ENCODE data around the gene RBP3. TPM values are rescaled to one million over a fixed set of nuclear protein-coding genes. Genes with fewer than 3 reads are reported as not detected.

Gene RBP3
- total RNA-seq, result not detected
- long read RNA-seq, result 0 reads

- no peak for DNase-seq (ENCODE audit: missing footprints)
- no peak for ATAC-seq
- intact Hi-C loops (cut with DNase I), result no loop called here
These were observed at the start of gene RBP3 for GRCh38 chr10:47348138-47348651. Gene RBP3, plus strand, starts transcription at chr10:47348363. Its CDS starts 122 bp downstream, at chr10:47348485.

- intact Hi-C loops (cut with DNase I), result no loop called here
- DNase-seq (ENCODE audit: missing footprints), result no peak
- ATAC-seq, result peak; percentile 30
These were observed 49.4 kb upstream of the RBP3 start for GRCh38 chr10:47298715-47299114.

GRCh38 chr10:47299611-47300428 lies 48.3 kb upstream of the RBP3 start, which contains the start of gene GDF10:
Gene GDF10, plus strand, starts transcription at chr10:47300197. Its CDS starts 455 bp downstream, at chr10:47300652.
- intact Hi-C loops (cut with DNase I), result loop anchor here (10.0 kb wide), 1 partner anchor 135 kb away; no protein-coding TSS in a partner anchor
- DNase-seq (ENCODE audit: missing footprints) (no peak), ATAC-seq (peak; percentile 16)

GRCh38 chr10:47300429-47300931 lies 47.7 kb upstream of the RBP3 start:
- ATAC-seq, result peak; percentile 7
- intact Hi-C loops (cut with DNase I), result loop anchor here (10.0 kb wide), 1 partner anchor 136 kb away; no protein-coding TSS in a partner anchor
- DNase-seq (ENCODE audit: missing footprints), result no peak

GRCh38 chr10:47301833-47302232 lies 46.3 kb upstream of the RBP3 start:
- ATAC-seq (no peak), DNase-seq (ENCODE audit: missing footprints) (no peak)
- intact Hi-C loops (cut with DNase I), result loop anchor here (10.0 kb wide), 1 partner anchor 137 kb away; no protein-coding TSS in a partner anchor

- intact Hi-C loops (cut with DNase I), result loop anchor here (10.0 kb wide), 1 partner anchor 138 kb away; no protein-coding TSS in a partner anchor
- ATAC-seq, result no peak
- DNase-seq (ENCODE audit: missing footprints), result no peak
These were observed 45.1 kb upstream of the RBP3 start for GRCh38 chr10:47303105-47303504.

GRCh38 chr10:47303866-47304265 lies 44.3 kb upstream of the RBP3 start:
- no peak for ATAC-seq
- intact Hi-C loops (cut with DNase I), result loop anchor here (10.0 kb wide), 1 partner anchor 139 kb away; no protein-coding TSS in a partner anchor
- no peak for DNase-seq (ENCODE audit: missing footprints)

- ATAC-seq (no peak), DNase-seq (ENCODE audit: missing footprints) (no peak)
- intact Hi-C loops (cut with DNase I), result loop anchor here (10.0 kb wide), 1 partner anchor 141 kb away; no protein-coding TSS in a partner anchor
These were observed 42.6 kb upstream of the RBP3 start for GRCh38 chr10:47305566-47305965.

- DNase-seq (ENCODE audit: missing footprints), result no peak
- intact Hi-C loops (cut with DNase I), result loop anchor here (10.0 kb wide), 1 partner anchor 142 kb away; no protein-coding TSS in a partner anchor
These were observed 41.6 kb upstream of the RBP3 start for GRCh38 chr10:47306387-47307210.

GRCh38 chr10:47307381-47307780 lies 40.8 kb upstream of the RBP3 start:
- DNase-seq (ENCODE audit: missing footprints) (no peak), ATAC-seq (no peak)
- intact Hi-C loops (cut with DNase I), result loop anchor here (10.0 kb wide), 1 partner anchor 143 kb away; no protein-coding TSS in a partner anchor

More at GRCh38 chr10:47306387-47307210, 41.6 kb upstream of the RBP3 start:
- no peak for ATAC-seq

GRCh38 chr10:47308775-47309174 lies 39.4 kb upstream of the RBP3 start:
- intact Hi-C loops (cut with DNase I), result loop anchor here (10.0 kb wide), 1 partner anchor 144 kb away; no protein-coding TSS in a partner anchor
- DNase-seq (ENCODE audit: missing footprints) (no peak), ATAC-seq (no peak)

GRCh38 chr10:47309408-47310089 lies 38.6 kb upstream of the RBP3 start:
- ATAC-seq (no peak), DNase-seq (ENCODE audit: missing footprints) (no peak)
- intact Hi-C loops (cut with DNase I), result loop anchor here (10.0 kb wide), 1 partner anchor 145 kb away; no protein-coding TSS in a partner anchor

GRCh38 chr10:47310090-47310505 lies 38.1 kb upstream of the RBP3 start:
- ATAC-seq (no peak), DNase-seq (ENCODE audit: missing footprints) (no peak)
- intact Hi-C loops (cut with DNase I), result no loop called here

- DNase-seq (ENCODE audit: missing footprints) (no peak), ATAC-seq (no peak)
- intact Hi-C loops (cut with DNase I), result no loop called here
These were observed 36.8 kb upstream of the RBP3 start for GRCh38 chr10:47311193-47311931.

GRCh38 chr10:47311932-47312662 lies 36.1 kb upstream of the RBP3 start:
- DNase-seq (ENCODE audit: missing footprints) (peak; percentile 92), ATAC-seq (peak; percentile 90)
- intact Hi-C loops (cut with DNase I), result loop anchor here (1.0 kb wide), 2 partner anchors 265 to 288 kb away; no protein-coding TSS in a partner anchor

- ATAC-seq (no peak), DNase-seq (ENCODE audit: missing footprints) (no peak)
- intact Hi-C loops (cut with DNase I), result loop anchor here (1.0 kb wide), 2 partner anchors 265 to 288 kb away; no protein-coding TSS in a partner anchor
These were observed 35.5 kb upstream of the RBP3 start for GRCh38 chr10:47312663-47312995.
